Kidney (tissue), 14 donors: ENCODE measurements around the gene SPI1. TPM values are rescaled to one million over a fixed set of nuclear protein-coding genes. Genes with fewer than 3 reads are reported as not detected.

Experiments used
- DNase-seq, 5 donors: peaks; one replicate each; pipeline ENCODE4 v3.0.0-alpha.2; 2013 to 2020
- FAIRE-seq: peaks from 2 replicates; lab custom pipeline; 2012; peaks lifted over from hg19 to GRCh38; lab: Jason Lieb, UNC
- H3K27ac ChIP-seq, 2 donors: one replicate each; pipeline ENCODE4 v1.7.0; 2013; ENCODE audit warnings: low read depth in 2 of 2, low read length in 2 of 2, inconsistent platforms in 1 of 2
- H3K27me3 ChIP-seq: one replicate; pipeline ENCODE4 v1.7.1; 2013; ENCODE audit warnings: low read length, inconsistent platforms; ENCODE audit not compliant: control insufficient read depth, insufficient read depth
- H3K36me3 ChIP-seq, 3 donors: one replicate each; pipeline versions ENCODE4 v1.7.0 to v1.7.1; 2013; ENCODE audit warnings: low read length in 3 of 3, control low read depth in 1 of 3, inconsistent platforms in 1 of 3; ENCODE audit not compliant: insufficient read depth in 3 of 3, control insufficient read depth in 2 of 3
- H3K4me1 ChIP-seq, 3 donors: one replicate each; pipeline versions ENCODE4 v1.7.0 to v1.7.1; 2013; ENCODE audit warnings: low read length in 3 of 3, inconsistent platforms in 1 of 3, low read depth in 1 of 3; ENCODE audit not compliant: control insufficient read depth in 2 of 3, insufficient read depth in 2 of 3
- H3K4me3 ChIP-seq, 3 donors: one replicate each; pipeline versions ENCODE4 v1.7.0 to v1.8.1; 2013; ENCODE audit warnings: low read length in 3 of 3, control low read depth in 1 of 3, inconsistent platforms in 1 of 3
- H3K9ac ChIP-seq, 3 donors: one replicate each; pipeline versions ENCODE4 v1.7.0 to v1.7.1; 2013; ENCODE audit warnings: low read length in 3 of 3, control low read depth in 1 of 3, inconsistent platforms in 1 of 3
- H3K9me3 ChIP-seq, 3 donors: one replicate each; pipeline versions ENCODE4 v1.7.0 to v1.7.1; 2013; ENCODE audit warnings: low read length in 3 of 3, control low read depth in 1 of 3, inconsistent platforms in 1 of 3; ENCODE audit not compliant: control insufficient read depth in 2 of 3, insufficient read depth in 1 of 3
- CTCF ChIP-seq: IDR thresholded peaks from 3 replicates; pipeline ENCODE4 v1.5.1; 2012; ENCODE audit warnings: mild to moderate bottlenecking, moderate library complexity, borderline replicate concordance; ENCODE audit not compliant: insufficient read depth; ENCODE audit errors: extremely low read depth
- intact Hi-C: fragments of 100-400 bp; cut with DNase I; formaldehyde crosslinking; loops from one replicate; pipeline ENCODE4 v1.11.1; 2022
- polyA plus RNA-seq: library from polyadenylated mRNA; stranded (reverse); fragments of 350-450 nt; fragmentation: Illumina TruSeq; extraction: RNeasy Lipid Tissue Mini Kit (QIAGEN cat#74804); gene quantifications from one replicate; pipeline ENCODE4 v1.2.3, GENCODE V29; 2014; ENCODE audit warnings: low read depth, low replicate concordance; ENCODE audit not compliant: insufficient read depth
- total RNA-seq: library from RNA; stranded (reverse); fragmentation: NEBNext Ultra II Directional; extraction: Animal tissue kit (Norgen Biotek cat#: 25700); gene quantifications from one replicate; pipeline ENCODE4 v1.2.1, GENCODE V29; 2021
- donor health status: control.
- donor health status: control.
- donor health status: control.
- donor health status: control.
- donor health status: control.
- donor health status: DM: yes; HTN: yes; CAD: no.
- donor health status: Normal renal cell carcinoma (clear cell type).

SPI1 gene
- total and polyA plus RNA-seq, 2 donors from 2014 or later: 7.3 to 39.8 TPM

- Histone ChIP-seq H3K4me1 (no peaks in the 10 kb centered on the region), H3K27ac (no peak overlapping the region), H3K27me3 (no peaks in the 10 kb centered on the region), H3K36me3 (peaks cover 0 to 44% (median 22%) of the 10 kb centered on the region in 3 donors), H3K4me3 (no peak overlapping the region), H3K9me3 (no peaks in the 10 kb centered on the region), H3K9ac (no peak overlapping the region)
- TF ChIP-seq CTCF: no peak
- peak in 3 of 5 donors; percentile 14 to 44 (median 25) for DNase-seq
- FAIRE-seq: no peak
- intact Hi-C loops: no loop called here
Measured at GRCh38 chr11:47329987-47330931, 48.1 kb downstream of the SPI1 start.

- Histone ChIP-seq H3K36me3 (peaks cover 0 to 48% (median 23%) of the 10 kb centered on the region in 3 donors), H3K9me3 (no peaks in the 10 kb centered on the region), H3K9ac (no peak overlapping the region), H3K4me1 (no peaks in the 10 kb centered on the region), H3K27me3 (no peaks in the 10 kb centered on the region), H3K4me3 (no peak overlapping the region), H3K27ac (no peak overlapping the region)
- FAIRE-seq (no peak), DNase-seq (peak in 1 of 5 donors; percentile 49)
- intact Hi-C loops: no loop called here
- no peak for TF ChIP-seq CTCF
Measured at GRCh38 chr11:47329431-47329986, 48.8 kb downstream of the SPI1 start.

- DNase-seq: no peak
- H3K9me3 ChIP-seq: no peaks in the 10 kb centered on the region
- intact Hi-C loops: no loop called here
- no peak overlapping the region for H3K9ac ChIP-seq
- no peak overlapping the region for H3K27ac ChIP-seq
- peaks cover 0 to 48% (median 23%) of the 10 kb centered on the region in 3 donors for H3K36me3 ChIP-seq
- H3K4me3 ChIP-seq: no peak overlapping the region
- H3K4me1 ChIP-seq: no peaks in the 10 kb centered on the region
- no peak for TF ChIP-seq CTCF
- FAIRE-seq: no peak
- no peaks in the 10 kb centered on the region for H3K27me3 ChIP-seq
Measured at GRCh38 chr11:47328449-47329390, 49.6 kb downstream of the SPI1 start.
